Naive B cell (primary cell): ENCODE data around the gene NQO2. TPM values are rescaled to one million over a fixed set of nuclear protein-coding genes. Genes with fewer than 3 reads are reported as not detected.
"Not testable (repeated sequence)": the region's sequence is repeated elsewhere in the genome, so short reads cannot be mapped to it uniquely, and the experiment has no call there.

Experiments
- ATAC-seq, 2 donors: fragments of 150-1000 bp; cut with Tn5 transposase; 2 replicates each; pipeline ENCODE4 v1.10.0; 2021; ENCODE audit warnings: low read depth in 2 of 2, mild to moderate bottlenecking in 2 of 2, moderate library complexity in 2 of 2
- DNase-seq: peaks from one replicate; pipeline ENCODE4 v3.0.0; 2022
- H3K27ac Mint-ChIP-seq, 6 donors: one replicate each; pipeline ENCODE4 v1.8.0; 2020 to 2022; ENCODE audit warnings: mild to moderate bottlenecking in 6 of 6, mixed read lengths in 6 of 6, moderate library complexity in 5 of 6, inconsistent platforms in 2 of 6
- H3K27me3 Mint-ChIP-seq, 3 donors: one replicate each; pipeline ENCODE4 v1.8.0; 2021 to 2022; ENCODE audit warnings: mixed read lengths in 3 of 3, mild to moderate bottlenecking in 1 of 3
- H3K36me3 Mint-ChIP-seq, 2 donors: one replicate each; pipeline ENCODE4 v1.8.0; 2020 to 2022; ENCODE audit warnings: mixed read lengths in 2 of 2, inconsistent platforms in 1 of 2, mild to moderate bottlenecking in 1 of 2
- H3K4me1 Mint-ChIP-seq, 3 donors: one replicate each; pipeline ENCODE4 v1.8.0; 2020 to 2022; ENCODE audit warnings: mixed read lengths in 3 of 3, inconsistent platforms in 1 of 3, mild to moderate bottlenecking in 1 of 3, moderate library complexity in 1 of 3
- H3K4me3 Mint-ChIP-seq, 8 donors: one replicate each; pipeline ENCODE4 v1.8.0; 2020 to 2022; ENCODE audit warnings: mild to moderate bottlenecking in 8 of 8, mixed read lengths in 8 of 8, moderate library complexity in 8 of 8, inconsistent platforms in 2 of 8
- H3K9me3 Mint-ChIP-seq, 7 donors: one replicate each; pipeline ENCODE4 v1.8.0; 2020 to 2022; ENCODE audit warnings: mixed read lengths in 7 of 7, mild to moderate bottlenecking in 5 of 7, inconsistent platforms in 2 of 7, moderate library complexity in 1 of 7
- polyA plus RNA-seq, 6 donors: library from polyadenylated mRNA; unstranded; fragments of 300-500 nt; fragmentation: Illumina TruSeq; gene quantifications; one replicate each; pipeline ENCODE4 v1.2.3, GENCODE V29; 2021; ENCODE audit warnings: low read depth in 6 of 6

Gene NQO2
- polyA plus RNA-seq, 6 donors from 2014 or later = 8.0 to 23.2 (median 14.3) TPM

GRCh38 chr6:3031857-3032640, 32.4 kb downstream of the NQO2 start:
- peak overlapping the region in 1 of 6 donors; percentile 40 for H3K27ac Mint-ChIP-seq

GRCh38 chr6:3032986-3033385, 33.3 kb downstream of the NQO2 start:
- DNase-seq (no peak), ATAC-seq (no peak)
- peaks cover 12 to 52% (median 32%) of the 10 kb centered on the region in 3 donors for H3K27me3 Mint-ChIP-seq
- no peak overlapping the region for H3K4me3 Mint-ChIP-seq
- no peaks in the 10 kb centered on the region for H3K36me3 Mint-ChIP-seq
- H3K4me1 Mint-ChIP-seq = peaks cover 0 to 16% (median 0%) of the 10 kb centered on the region in 3 donors
- H3K27ac Mint-ChIP-seq = no peak overlapping the region
- H3K9me3 Mint-ChIP-seq = peaks cover 0 to 9% (median 2%) of the 10 kb centered on the region in 7 donors

More at GRCh38 chr6:3031857-3032640, 32.4 kb downstream of the NQO2 start:
- Mint-ChIP-seq H3K27me3 (peaks cover 12 to 46% (median 24%) of the 10 kb centered on the region in 3 donors), H3K4me1 (peaks cover 3 to 21% (median 4%) of the 10 kb centered on the region in 3 donors), H3K9me3 (peaks cover 0 to 9% (median 2%) of the 10 kb centered on the region in 7 donors), H3K4me3 (no peak overlapping the region), H3K36me3 (no peaks in the 10 kb centered on the region)
- DNase-seq (no peak), ATAC-seq (peak; percentile 15 to 24)

- ATAC-seq (no peak), DNase-seq (no peak)
- H3K27ac Mint-ChIP-seq = no peak overlapping the region
- peaks cover 0 to 9% (median 0%) of the 10 kb centered on the region in 3 donors for H3K4me1 Mint-ChIP-seq
- peaks cover 0 to 9% (median 2%) of the 10 kb centered on the region in 7 donors for H3K9me3 Mint-ChIP-seq
- H3K4me3 Mint-ChIP-seq = no peak overlapping the region
- no peaks in the 10 kb centered on the region for H3K36me3 Mint-ChIP-seq
- peaks cover 12 to 52% (median 32%) of the 10 kb centered on the region in 3 donors for H3K27me3 Mint-ChIP-seq
These were observed 34.0 kb downstream of the NQO2 start for GRCh38 chr6:3033652-3034051.

DNA sequence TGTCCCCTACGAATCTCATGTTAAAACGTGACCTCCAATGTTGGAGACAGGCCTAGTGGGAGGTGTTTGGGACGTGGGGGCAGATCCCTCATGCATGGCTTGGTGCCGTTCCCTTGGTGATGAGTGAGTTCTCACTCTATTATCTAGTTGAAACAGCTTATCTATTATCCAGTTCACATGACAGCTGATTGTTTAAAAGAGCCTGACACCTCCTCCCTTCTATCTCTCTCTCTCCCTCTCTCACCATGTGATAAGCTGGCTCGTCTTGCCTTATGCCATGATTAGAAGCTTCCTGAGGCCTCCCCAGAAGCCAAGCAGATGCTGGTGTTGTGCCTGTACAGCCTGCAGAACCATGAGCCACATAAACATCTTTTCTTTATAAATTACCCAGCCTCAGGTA, 35.7 kb downstream of the NQO2 start:
- Mint-ChIP-seq H3K9me3 (peaks cover 0 to 9% (median 2%) of the 10 kb centered on the region in 7 donors), H3K36me3 (no peaks in the 10 kb centered on the region), H3K27ac (peak overlapping the region in 2 of 6 donors; percentile 18 to 41), H3K4me3 (no peak overlapping the region), H3K27me3 (peaks cover 12 to 45% (median 25%) of the 10 kb centered on the region in 3 donors), H3K4me1 (peaks cover 0 to 6% (median 0%) of the 10 kb centered on the region in 3 donors)
- DNase-seq = no peak
- ATAC-seq = no peak

- no peaks in the 10 kb centered on the region for H3K36me3 Mint-ChIP-seq
- H3K4me1 Mint-ChIP-seq = peaks cover 0 to under 1% (median 0%) of the 10 kb centered on the region in 3 donors
- H3K4me3 Mint-ChIP-seq = no peak overlapping the region
- ATAC-seq (no peak), DNase-seq (no peak)
- H3K27ac Mint-ChIP-seq = peak overlapping the region in 1 of 6 donors; percentile 8
- H3K27me3 Mint-ChIP-seq = peaks cover 11 to 36% (median 25%) of the 10 kb centered on the region in 3 donors
- H3K9me3 Mint-ChIP-seq = peaks cover 0 to 9% (median 2%) of the 10 kb centered on the region in 7 donors
These were observed 37.4 kb downstream of the NQO2 start for GRCh38 chr6:3036861-3037637.

DNA sequence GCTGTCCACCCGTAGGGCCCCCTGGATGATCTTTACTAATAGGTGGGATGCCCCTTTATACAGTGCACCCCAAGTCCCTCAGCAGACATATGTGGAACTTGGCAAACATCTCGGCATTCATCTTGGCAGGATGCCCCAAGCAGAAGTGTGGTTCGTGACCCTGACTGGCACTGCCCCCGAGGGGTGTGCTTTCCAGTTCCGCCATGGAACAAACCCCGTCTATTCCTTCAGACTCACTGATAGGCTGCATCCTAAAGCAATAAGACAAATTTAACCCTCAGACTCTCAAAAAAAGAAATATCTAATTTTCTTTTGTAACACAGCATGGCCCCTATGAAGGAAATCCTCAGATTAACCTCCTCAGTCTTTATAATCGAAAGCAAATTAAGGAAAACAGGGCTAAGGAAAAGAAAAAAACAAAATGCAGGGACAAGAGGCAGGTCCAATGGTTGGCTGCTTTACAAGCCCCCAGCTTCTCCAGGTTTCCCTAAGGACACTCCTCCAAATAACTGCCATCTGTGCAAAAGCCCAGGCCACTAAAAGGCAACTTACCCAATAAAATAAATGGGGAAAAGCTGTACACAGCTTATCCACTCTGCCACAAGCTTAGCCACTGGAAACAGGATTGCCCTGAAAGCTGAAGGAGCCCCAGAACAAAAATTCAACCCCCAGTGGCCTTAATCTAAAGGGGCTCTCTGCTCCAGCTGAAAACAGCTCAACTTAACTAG, 38.1 kb downstream of the NQO2 start:
- DNase-seq (no peak), ATAC-seq (no peak)
- Mint-ChIP-seq H3K36me3 (no peaks in the 10 kb centered on the region), H3K27ac (no peak overlapping the region), H3K4me3 (no peak overlapping the region), H3K4me1 (no peaks in the 10 kb centered on the region), H3K9me3 (peaks cover 0 to 9% (median 2%) of the 10 kb centered on the region in 7 donors), H3K27me3 (peaks cover 8 to 32% (median 25%) of the 10 kb centered on the region in 3 donors)

GRCh38 chr6:3039384-3039783, 39.7 kb downstream of the NQO2 start:
- no peak for DNase-seq
- H3K9me3 Mint-ChIP-seq = peaks cover 0 to 9% (median 2%) of the 10 kb centered on the region in 7 donors
- H3K36me3 Mint-ChIP-seq = no peaks in the 10 kb centered on the region
- no peak overlapping the region for H3K4me3 Mint-ChIP-seq
- H3K4me1 Mint-ChIP-seq = no peaks in the 10 kb centered on the region
- H3K27ac Mint-ChIP-seq = no peak overlapping the region
- H3K27me3 Mint-ChIP-seq = peaks cover 8 to 24% (median 18%) of the 10 kb centered on the region in 3 donors
- no peak for ATAC-seq

GRCh38 chr6:3041147-3041546, 41.5 kb downstream of the NQO2 start:
- no peak for ATAC-seq
- no peak overlapping the region for H3K4me3 Mint-ChIP-seq
- no peaks in the 10 kb centered on the region for H3K4me1 Mint-ChIP-seq
- DNase-seq = no peak
- no peaks in the 10 kb centered on the region for H3K36me3 Mint-ChIP-seq
- H3K9me3 Mint-ChIP-seq = peaks cover 0 to 2% (median 0%) of the 10 kb centered on the region in 7 donors
- peak overlapping the region in 1 of 6 donors; percentile 15 for H3K27ac Mint-ChIP-seq
- H3K27me3 Mint-ChIP-seq = peaks cover 5 to 14% (median 13%) of the 10 kb centered on the region in 3 donors

DNA sequence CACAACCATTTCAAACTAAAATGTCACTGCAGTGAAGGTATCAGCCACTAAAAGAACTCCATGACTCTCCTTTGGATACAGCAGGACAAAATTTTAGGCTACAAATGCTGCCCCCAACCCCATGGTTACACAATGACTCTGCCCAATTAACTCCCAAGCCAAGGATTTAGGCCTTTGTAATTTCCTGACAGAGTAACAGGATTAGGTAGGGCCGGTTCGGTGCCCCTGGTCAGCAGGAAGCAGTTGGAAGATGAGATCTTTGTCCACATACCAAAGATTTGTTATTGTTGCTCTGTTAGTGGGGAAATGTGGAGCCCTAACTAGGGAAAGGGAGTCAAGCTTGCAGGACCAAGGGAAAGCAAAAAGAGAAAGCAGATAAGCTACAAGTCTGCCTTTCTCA, 41.9 kb downstream of the NQO2 start:
- H3K4me3 Mint-ChIP-seq = no peak overlapping the region
- H3K27ac Mint-ChIP-seq = no peak overlapping the region
- H3K27me3 Mint-ChIP-seq = peaks cover 4 to 17% (median 11%) of the 10 kb centered on the region in 3 donors
- no peaks in the 10 kb centered on the region for H3K36me3 Mint-ChIP-seq
- DNase-seq (no peak), ATAC-seq (no peak)
- H3K9me3 Mint-ChIP-seq = no peaks in the 10 kb centered on the region
- no peaks in the 10 kb centered on the region for H3K4me1 Mint-ChIP-seq

- DNase-seq (no peak), ATAC-seq (no peak)
- H3K4me3 Mint-ChIP-seq = no peak overlapping the region
- H3K27ac Mint-ChIP-seq = no peak overlapping the region
- H3K36me3 Mint-ChIP-seq = no peaks in the 10 kb centered on the region
- H3K27me3 Mint-ChIP-seq = peaks cover 17 to 34% (median 23%) of the 10 kb centered on the region in 3 donors
- peaks cover 0 to 3% (median 0%) of the 10 kb centered on the region in 7 donors for H3K9me3 Mint-ChIP-seq
- no peaks in the 10 kb centered on the region for H3K4me1 Mint-ChIP-seq
These were observed 45.7 kb downstream of the NQO2 start for GRCh38 chr6:3045369-3045768.

- no peak for DNase-seq
- H3K4me1 Mint-ChIP-seq = no peaks in the 10 kb centered on the region
- H3K27ac Mint-ChIP-seq = no peak overlapping the region
- no peaks in the 10 kb centered on the region for H3K36me3 Mint-ChIP-seq
- peaks cover 0 to 3% (median 0%) of the 10 kb centered on the region in 7 donors for H3K9me3 Mint-ChIP-seq
- no peak overlapping the region for H3K4me3 Mint-ChIP-seq
- no peak for ATAC-seq
- peaks cover 17 to 34% (median 23%) of the 10 kb centered on the region in 3 donors for H3K27me3 Mint-ChIP-seq
These were observed 46.1 kb downstream of the NQO2 start for GRCh38 chr6:3045777-3046176.

- peaks cover 0 to 3% (median 0%) of the 10 kb centered on the region in 7 donors for H3K9me3 Mint-ChIP-seq
- no peak overlapping the region for H3K27ac Mint-ChIP-seq
- H3K4me3 Mint-ChIP-seq = no peak overlapping the region
- ATAC-seq (no peak), DNase-seq (no peak)
- H3K27me3 Mint-ChIP-seq = peaks cover 17 to 34% (median 28%) of the 10 kb centered on the region in 3 donors
- H3K36me3 Mint-ChIP-seq = no peaks in the 10 kb centered on the region
- no peaks in the 10 kb centered on the region for H3K4me1 Mint-ChIP-seq
These were observed 46.6 kb downstream of the NQO2 start for GRCh38 chr6:3046295-3046694.

GRCh38 chr6:3048009-3048408, 48.3 kb downstream of the NQO2 start:
- peaks cover 17 to 37% (median 34%) of the 10 kb centered on the region in 3 donors for H3K27me3 Mint-ChIP-seq
- not testable (repeated sequence) for H3K36me3 Mint-ChIP-seq, ATAC-seq, H3K27ac Mint-ChIP-seq, H3K4me3 Mint-ChIP-seq, H3K9me3 Mint-ChIP-seq, H3K4me1 Mint-ChIP-seq, DNase-seq
